Gastrocnemius medialis (tissue), 4 donors: Measurements from ENCODE around the gene CEBPB.
A peak's percentile ranks its signal among the peaks of the same experiment; 100 is the strongest.

Experiments
- POLR2A ChIP-seq, 2 donors: fragments of 450-650 bp; IDR thresholded peaks; one replicate each; pipeline ENCODE4 v1.6.1; 2017; ENCODE audit warnings: antibody characterized with exemption in 2 of 2, mild to moderate bottlenecking in 2 of 2, moderate library complexity in 2 of 2
- TF ChIP-seq, protein P1 (sequence below), 5 experiments: fragments of 450-650 bp in 3 of 5; fragments of 200-600 bp in 2 of 5; sonication (generic) in 2 of 5; IDR thresholded peaks in 4 of 5; conservative IDR thresholded peaks in 1 of 5; 1 replicate in 4 of 5; 2 replicates in 1 of 5; pipeline ENCODE4 v1.5.1; 2016 to 2019; ENCODE audit warnings: antibody characterized with exemption in 5 of 5, mild to moderate bottlenecking in 3 of 5, moderate library complexity in 3 of 5

DNA sequence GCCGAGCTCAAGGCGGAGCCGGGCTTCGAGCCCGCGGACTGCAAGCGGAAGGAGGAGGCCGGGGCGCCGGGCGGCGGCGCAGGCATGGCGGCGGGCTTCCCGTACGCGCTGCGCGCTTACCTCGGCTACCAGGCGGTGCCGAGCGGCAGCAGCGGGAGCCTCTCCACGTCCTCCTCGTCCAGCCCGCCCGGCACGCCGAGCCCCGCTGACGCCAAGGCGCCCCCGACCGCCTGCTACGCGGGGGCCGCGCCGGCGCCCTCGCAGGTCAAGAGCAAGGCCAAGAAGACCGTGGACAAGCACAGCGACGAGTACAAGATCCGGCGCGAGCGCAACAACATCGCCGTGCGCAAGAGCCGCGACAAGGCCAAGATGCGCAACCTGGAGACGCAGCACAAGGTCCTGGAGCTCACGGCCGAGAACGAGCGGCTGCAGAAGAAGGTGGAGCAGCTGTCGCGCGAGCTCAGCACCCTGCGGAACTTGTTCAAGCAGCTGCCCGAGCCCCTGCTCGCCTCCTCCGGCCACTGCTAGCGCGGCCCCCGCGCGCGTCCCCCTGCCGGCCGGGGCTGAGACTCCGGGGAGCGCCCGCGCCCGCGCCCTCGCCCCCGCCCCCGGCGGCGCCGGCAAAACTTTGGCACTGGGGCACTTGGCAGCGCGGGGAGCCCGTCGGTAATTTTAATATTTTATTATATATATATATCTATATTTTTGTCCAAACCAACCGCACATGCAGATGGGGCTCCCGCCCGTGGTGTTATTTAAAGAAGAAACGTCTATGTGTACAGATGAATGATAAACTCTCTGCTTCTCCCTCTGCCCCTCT is 1.1 kb downstream of the CEBPB start:
- TF ChIP-seq, protein P1, sequence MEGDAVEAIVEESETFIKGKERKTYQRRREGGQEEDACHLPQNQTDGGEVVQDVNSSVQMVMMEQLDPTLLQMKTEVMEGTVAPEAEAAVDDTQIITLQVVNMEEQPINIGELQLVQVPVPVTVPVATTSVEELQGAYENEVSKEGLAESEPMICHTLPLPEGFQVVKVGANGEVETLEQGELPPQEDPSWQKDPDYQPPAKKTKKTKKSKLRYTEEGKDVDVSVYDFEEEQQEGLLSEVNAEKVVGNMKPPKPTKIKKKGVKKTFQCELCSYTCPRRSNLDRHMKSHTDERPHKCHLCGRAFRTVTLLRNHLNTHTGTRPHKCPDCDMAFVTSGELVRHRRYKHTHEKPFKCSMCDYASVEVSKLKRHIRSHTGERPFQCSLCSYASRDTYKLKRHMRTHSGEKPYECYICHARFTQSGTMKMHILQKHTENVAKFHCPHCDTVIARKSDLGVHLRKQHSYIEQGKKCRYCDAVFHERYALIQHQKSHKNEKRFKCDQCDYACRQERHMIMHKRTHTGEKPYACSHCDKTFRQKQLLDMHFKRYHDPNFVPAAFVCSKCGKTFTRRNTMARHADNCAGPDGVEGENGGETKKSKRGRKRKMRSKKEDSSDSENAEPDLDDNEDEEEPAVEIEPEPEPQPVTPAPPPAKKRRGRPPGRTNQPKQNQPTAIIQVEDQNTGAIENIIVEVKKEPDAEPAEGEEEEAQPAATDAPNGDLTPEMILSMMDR (IDR thresholded peaks at IDR 0.05 in 4 of 5, conservative IDR thresholded peaks at IDR 0.05 in 1 of 5) = peak in 4 of 5 experiments; percentile 44 to 72 (median 57)
- no peak for TF ChIP-seq POLR2A (IDR thresholded peaks at IDR 0.05)
